HepG2 (cell line): Measurements from ENCODE around the gene TMEM141. TPM values are rescaled to one million over a fixed set of nuclear protein-coding genes. Genes with fewer than 3 reads are reported as not detected.
A peak's percentile ranks its signal among the peaks of the same experiment; 100 is the strongest.
"Not testable (repeated sequence)": the region's sequence is repeated elsewhere in the genome, so short reads cannot be mapped to it uniquely, and the experiment has no call there.

Experiments
- ATAC-seq: fragments of 200-7000 bp; cut with Tn5 transposase; 3 replicates; pipeline ENCODE4 v1.9.1; 2020; ENCODE audit warnings: mild to moderate bottlenecking, moderate library complexity
- BruUV-seq: library from RNA; stranded (reverse); fragments of 400-500 nt; replicated peaks from 2 replicates; lab custom pipeline; 2021; lab: Mats Ljungman, UMichigan
- CTCF ChIA-PET: fragments of 300-600 bp; formaldehyde crosslinking; extraction: SDS; loops from one replicate; lab custom pipeline; 2021; ENCODE audit warnings: low total read pairs, inconsistent platforms, low intra/inter-chr PET ratio; lab: Yijun Ruan, JAX
- POLR2A ChIA-PET: fragments of 350-600 bp; sonication (Branson Sonifier 250); formaldehyde crosslinking; loops from one replicate; lab custom pipeline; 2020; ENCODE audit warnings: antibody characterized with exemption, inconsistent platforms; lab: Yijun Ruan, JAX
- DNase-seq: peaks from one replicate; pipeline ENCODE4 v3.0.0-alpha.2; 2015; ENCODE audit warnings: low spot score
- FAIRE-seq: peaks from 3 replicates; lab custom pipeline; 2011; peaks lifted over from hg19 to GRCh38; lab: Jason Lieb, UNC
- H2AFZ ChIP-seq: one replicate; pipeline ENCODE4 v1.6.1; 2011; ENCODE audit warnings: low read length, inconsistent platforms
- H3K27ac ChIP-seq: fragments of 300-600 bp; 3 replicates; pipeline ENCODE4 v1.8.0; 2011; ENCODE audit warnings: mixed run types, mild to moderate bottlenecking, mixed read lengths, low read length, inconsistent platforms; ENCODE audit not compliant: insufficient read depth; ENCODE audit errors: extremely low read length
- H3K27me3 ChIP-seq, 2 experiments: fragments of 200-600 bp in 1 of 2; 2 replicates in 1 of 2; 3 replicates in 1 of 2; pipeline versions ENCODE4 v1.6.0 to v1.8.0; 2011; ENCODE audit warnings: low read length in 2 of 2, mild to moderate bottlenecking in 2 of 2, moderate library complexity in 2 of 2, inconsistent platforms in 1 of 2; ENCODE audit not compliant: insufficient read depth in 2 of 2, control insufficient read depth in 1 of 2
- H3K36me3 ChIP-seq, 2 experiments: fragments of 200-600 bp in 1 of 2; replicated peaks in 1 of 2; 2 replicates in 1 of 2; 3 replicates in 1 of 2; pipeline versions ENCODE4 v1.5.1 to v1.8.0; 2011; ENCODE audit warnings: low read length in 2 of 2, inconsistent platforms in 1 of 2; ENCODE audit not compliant: insufficient read depth in 2 of 2, control insufficient read depth in 1 of 2
- H3K4me1 ChIP-seq: 2 replicates; pipeline ENCODE4 v1.5.1; 2012; ENCODE audit warnings: low read length, inconsistent platforms; ENCODE audit not compliant: insufficient read depth
- H3K4me2 ChIP-seq: 2 replicates; pipeline ENCODE4 v1.6.0; 2011; ENCODE audit warnings: low read depth, low read length, inconsistent platforms
- H3K4me3 ChIP-seq, 3 experiments: fragments of 200-600 bp in 1 of 3; sonication (generic), shearing (Covaris generic) in 1 of 3; replicated peaks in 1 of 3; 2 replicates each; pipeline ENCODE4 v1.5.1; 2011 to 2016; ENCODE audit warnings: low read length in 3 of 3, inconsistent platforms in 2 of 3, low read depth in 2 of 3, mild to moderate bottlenecking in 2 of 3, control low read depth in 1 of 3, mixed read lengths in 1 of 3; ENCODE audit not compliant: insufficient read depth in 1 of 3
- H3K79me2 ChIP-seq: one replicate; pipeline ENCODE4 v1.6.1; 2011; ENCODE audit warnings: low read length, inconsistent platforms; ENCODE audit not compliant: insufficient read depth
- H3K9ac ChIP-seq: 2 replicates; pipeline ENCODE4 v1.6.0; 2011; ENCODE audit warnings: mild to moderate bottlenecking, low read depth, low read length, inconsistent platforms; ENCODE audit not compliant: insufficient read depth
- H3K9me3 ChIP-seq: 2 replicates; pipeline ENCODE4 v1.5.1; 2012; ENCODE audit warnings: mild to moderate bottlenecking, low read length
- H4K20me1 ChIP-seq: 2 replicates; pipeline ENCODE4 v1.6.0; 2011; ENCODE audit warnings: inconsistent platforms, mild to moderate bottlenecking, low read length, moderate library complexity; ENCODE audit not compliant: insufficient read depth
- AGO1 ChIP-seq: fragments of 200-400 bp; formaldehyde crosslinking; IDR thresholded peaks from 2 replicates; pipeline ENCODE4 v1.6.1; 2017; ENCODE audit warnings: mild to moderate bottlenecking, low read depth, low read length, moderate library complexity; ENCODE audit not compliant: poor library complexity, severe bottlenecking
- AKAP8 ChIP-seq: sonication (generic); formaldehyde crosslinking; IDR thresholded peaks from 2 replicates; pipeline ENCODE4 v1.5.1; 2020; ENCODE audit warnings: mild to moderate bottlenecking, missing genetic modification reagents
- ARNTL ChIP-seq: sonication (generic); formaldehyde crosslinking; IDR thresholded peaks from 2 replicates; pipeline ENCODE4 v1.4.0; 2020; ENCODE audit warnings: mild to moderate bottlenecking, missing genetic modification reagents
- CENPT ChIP-seq: sonication (generic); formaldehyde crosslinking; IDR thresholded peaks from 2 replicates; pipeline ENCODE4 v1.8.0; 2022; ENCODE audit warnings: low read depth, mild to moderate bottlenecking, moderate library complexity, missing genetic modification reagents
- KDM2A ChIP-seq: sonication (generic); formaldehyde crosslinking; IDR thresholded peaks from 2 replicates; pipeline ENCODE4 v1.4.0; 2020; ENCODE audit warnings: low read depth, missing genetic modification reagents, borderline replicate concordance
- NR2F6 ChIP-seq, 2 experiments: IDR thresholded peaks; 2 replicates each; pipeline ENCODE4 v1.6.1; 2016; ENCODE audit warnings: antibody characterized with exemption in 1 of 2, mild to moderate bottlenecking in 1 of 2
- TAF15 ChIP-seq: fragments of 200-400 bp; formaldehyde crosslinking; IDR thresholded peaks from one replicate; pipeline ENCODE4 v1.6.1; 2018; ENCODE audit warnings: mild to moderate bottlenecking, low read depth, low read length; ENCODE audit not compliant: poor library complexity, severe bottlenecking
- ZNF33A ChIP-seq: sonication (generic); formaldehyde crosslinking; IDR thresholded peaks from 2 replicates; pipeline ENCODE4 v1.5.1; 2020; ENCODE audit warnings: missing genetic modification reagents, mild to moderate bottlenecking, moderate library complexity, borderline replicate concordance
- ZNF768 ChIP-seq: sonication (generic); formaldehyde crosslinking; IDR thresholded peaks from 2 replicates; pipeline ENCODE4 v1.4.0; 2020; ENCODE audit warnings: missing genetic modification reagents
- ZNF816 ChIP-seq: sonication (generic); formaldehyde crosslinking; IDR thresholded peaks from 2 replicates; pipeline ENCODE4 v1.8.0; 2022; ENCODE audit warnings: missing genetic modification reagents, mild to moderate bottlenecking, borderline replicate concordance
- WGBS: methylation state at CpG from one replicate; pipeline ENCODE4 v1.1.6; 2017; ENCODE audit warnings: low lambda C conversion rate; 5-methylcytosine and 5-hydroxymethylcytosine counted together
- in situ Hi-C: cut with HindIII; loops from 2 replicates; pipeline ENCODE4 v1.10.0; 2017; ENCODE audit warnings: low pct_unique_long_range_greater_than_20kb; ENCODE audit not compliant: extremely low pct_ligation_motif_present
- intact Hi-C: fragments of 100-400 bp; cut with micrococcal nuclease; formaldehyde crosslinking; loops from one replicate; pipeline ENCODE4 v1.10.0; 2022; ENCODE audit not compliant: unreplicated experiment
- polyA plus RNA-seq, 8 experiments: library from polyadenylated mRNA; depleted of rRNA in 3 of 8; stranded (reverse) in 7 of 8; unstranded in 1 of 8; fragments of >200 nt; fragmentation: Illumina TruSeq in 4 of 8; extraction: Trizol in 4 of 8; gene quantifications; 2 replicates each; pipeline versions ENCODE4 v1.2.1 to v1.2.3, GENCODE V29; 2011 to 2016; ENCODE audit warnings: low read depth in 4 of 8, missing spikeins in 1 of 8, mixed read lengths in 1 of 8; ENCODE audit not compliant: insufficient read depth in 1 of 8
- total RNA-seq, 5 experiments: library from RNA; depleted of rRNA; stranded (reverse); fragments of >200 nt; fragmentation: Illumina TruSeq; extraction: Trizol; gene quantifications; 2 replicates each; pipeline ENCODE4 v1.2.3, GENCODE V29; 2016; ENCODE audit warnings: low read depth in 1 of 5
- TF ChIP-seq, protein P1 (sequence below): sonication (generic); formaldehyde crosslinking; IDR thresholded peaks from 2 replicates; pipeline ENCODE4 v1.8.0; 2022; ENCODE audit warnings: missing genetic modification reagents, mild to moderate bottlenecking, borderline replicate concordance
- TF ChIP-seq, protein P2 (sequence below): sonication (generic); formaldehyde crosslinking; IDR thresholded peaks from 2 replicates; pipeline ENCODE4 v1.4.0; 2020; ENCODE audit warnings: missing genetic modification reagents
- TF ChIP-seq, protein P3 (sequence below): sonication (generic); formaldehyde crosslinking; IDR thresholded peaks from 2 replicates; pipeline ENCODE4 v1.4.0; 2020; ENCODE audit warnings: missing genetic modification reagents

TMEM141 gene
- total and polyA plus RNA-seq, 2 of the 13 experiments (the other 11 are each of a cell fraction or from before 2014, with no cell fraction given), result 81.0 to 202 TPM

DNA sequence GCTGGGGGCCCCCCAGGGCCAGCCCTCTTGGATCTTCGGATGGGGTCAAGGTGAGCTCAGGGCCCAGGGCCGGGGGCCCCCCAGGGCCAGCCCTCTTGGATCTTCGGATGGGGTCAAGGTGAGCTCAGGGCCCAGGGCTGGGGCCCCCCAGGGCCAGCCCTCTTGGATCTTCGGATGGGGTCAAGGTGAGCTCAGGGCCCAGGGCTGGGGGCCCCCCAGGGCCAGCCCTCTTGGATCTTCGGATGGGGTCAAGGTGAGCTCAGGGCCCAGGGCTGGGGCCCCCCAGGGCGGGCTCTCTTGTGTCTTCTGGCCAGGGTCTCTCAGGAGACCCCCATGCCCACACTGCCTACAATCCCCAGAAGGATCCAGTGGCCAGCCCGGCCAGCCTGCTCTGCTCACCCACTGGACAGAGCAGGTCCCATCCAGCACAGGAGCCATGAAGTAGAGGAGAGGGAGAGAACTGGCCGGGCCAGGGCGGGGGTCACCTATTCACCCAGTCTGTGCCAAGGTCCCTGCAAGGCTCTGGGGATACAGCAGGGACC lies 11.9 kb downstream of the TMEM141 start:
- H3K9me3 ChIP-seq; DNase-seq; BruUV-seq; H3K27me3 ChIP-seq; POLR2A ChIA-PET; H3K4me3 ChIP-seq; H3K9ac ChIP-seq; intact Hi-C loops; H3K36me3 ChIP-seq; H4K20me1 ChIP-seq; CTCF ChIA-PET; ATAC-seq; H2AFZ ChIP-seq; in situ Hi-C loops; FAIRE-seq; H3K4me2 ChIP-seq; TF ChIP-seq NR2F6 (CRISPR knock-in tag; IDR thresholded peaks at IDR 0.05): not testable (repeated sequence)
- Histone ChIP-seq H3K79me2 (peaks cover 49% of the 10 kb centered on the region), H3K4me1 (peaks cover 61% of the 10 kb centered on the region), H3K27ac (peak overlapping the region; percentile 8)
- TF ChIP-seq CENPT (CRISPR knock-in tag), result 0 out of 2 replicates have a peak, but pooled peaks have one; percentile 10
- TF ChIP-seq NR2F6 (IDR thresholded peaks at IDR 0.05), result peak; percentile 36; the same call in 1 of the 2 replicates
- TF ChIP-seq AGO1, result peak; percentile 89
- peak; percentile 9 for TF ChIP-seq TAF15
- 100% methylated on average over 4 of the region's 9 CpGs for WGBS

DNA sequence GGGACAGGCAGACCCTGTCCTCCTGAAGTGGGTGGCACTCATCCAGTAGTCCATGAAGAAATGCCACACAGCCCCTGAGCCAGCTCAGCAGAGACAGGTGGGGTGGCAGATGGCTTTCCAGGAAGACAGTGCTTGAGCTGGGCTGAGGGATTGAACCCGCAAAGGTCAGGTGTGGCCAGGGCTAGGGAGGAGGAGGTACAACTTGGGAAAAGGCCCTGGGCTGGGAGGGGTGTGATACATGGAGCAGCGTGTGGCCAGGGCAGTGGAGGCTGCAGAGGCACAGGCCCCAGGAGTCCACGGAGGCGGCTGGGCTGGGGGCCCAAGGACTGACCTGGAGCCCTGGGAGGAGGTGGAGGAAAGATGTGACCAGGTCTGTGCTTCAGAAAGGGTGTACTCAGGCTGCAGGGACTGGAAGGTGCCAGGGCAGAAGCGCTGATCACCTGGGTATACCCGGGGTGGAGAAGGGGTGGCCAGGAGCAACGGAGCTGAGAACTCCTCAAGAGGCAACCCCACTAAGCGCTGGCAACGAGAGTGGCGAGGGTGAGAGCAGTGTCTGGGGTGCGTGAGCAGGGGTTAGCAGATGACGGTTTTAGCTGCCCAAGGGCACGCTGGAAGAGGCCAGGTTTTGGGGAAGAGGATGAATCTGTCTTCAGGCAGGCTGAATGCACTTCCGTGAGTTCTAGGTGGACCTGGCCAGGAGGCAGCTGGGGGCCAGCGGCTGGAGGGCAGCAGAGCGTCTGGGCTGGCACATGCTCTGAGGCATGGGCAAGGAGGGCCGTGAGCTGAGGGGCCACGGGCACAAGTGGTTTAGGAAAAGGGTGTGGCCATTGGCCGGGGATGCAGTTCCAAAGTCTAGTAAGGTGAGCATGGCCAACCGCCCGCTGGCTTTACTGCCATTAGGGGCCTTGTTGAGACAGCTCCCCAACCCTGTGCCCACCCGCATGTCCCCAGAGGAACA lies 12.7 kb downstream of the TMEM141 start:
- no peak for FAIRE-seq
- Histone ChIP-seq H3K27me3 (no peaks in the 10 kb centered on the region), H3K36me3 (peaks cover 0 to 2% of the 10 kb centered on the region in 2 experiments; a peak in 3 of 5 replicates), H3K9me3 (no peaks in the 10 kb centered on the region), H3K27ac (peak overlapping the region; percentile 8), H2AFZ (no peak overlapping the region), H3K4me2 (no peak overlapping the region), H3K4me1 (peaks cover 54% of the 10 kb centered on the region), H3K9ac (no peak overlapping the region), H3K79me2 (peaks cover 50% of the 10 kb centered on the region), H3K4me3 (no peak overlapping the region), H4K20me1 (no peaks in the 10 kb centered on the region; the same call in none of the 2 replicates)
- no peak for DNase-seq
- ATAC-seq, result no peak
- POLR2A ChIA-PET, result no interaction called here
- intact Hi-C loops, result no loop called here
- BruUV-seq, result no TSS peak
- 95% methylated on average over 22 of the region's 22 CpGs for WGBS
- in situ Hi-C loops, result no loop called here
- CTCF ChIA-PET, result no interaction called here
- TF ChIP-seq, protein P1, sequence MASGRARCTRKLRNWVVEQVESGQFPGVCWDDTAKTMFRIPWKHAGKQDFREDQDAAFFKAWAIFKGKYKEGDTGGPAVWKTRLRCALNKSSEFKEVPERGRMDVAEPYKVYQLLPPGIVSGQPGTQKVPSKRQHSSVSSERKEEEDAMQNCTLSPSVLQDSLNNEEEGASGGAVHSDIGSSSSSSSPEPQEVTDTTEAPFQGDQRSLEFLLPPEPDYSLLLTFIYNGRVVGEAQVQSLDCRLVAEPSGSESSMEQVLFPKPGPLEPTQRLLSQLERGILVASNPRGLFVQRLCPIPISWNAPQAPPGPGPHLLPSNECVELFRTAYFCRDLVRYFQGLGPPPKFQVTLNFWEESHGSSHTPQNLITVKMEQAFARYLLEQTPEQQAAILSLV (CRISPR knock-in tag), result no peak
- TF ChIP-seq AGO1, result peak; percentile 96
- TF ChIP-seq ARNTL (CRISPR knock-in tag), result no peak
- no peak for TF ChIP-seq ZNF768 (CRISPR knock-in tag)
- TF ChIP-seq ZNF816 (CRISPR knock-in tag), result no peak
- TF ChIP-seq, protein P2, sequence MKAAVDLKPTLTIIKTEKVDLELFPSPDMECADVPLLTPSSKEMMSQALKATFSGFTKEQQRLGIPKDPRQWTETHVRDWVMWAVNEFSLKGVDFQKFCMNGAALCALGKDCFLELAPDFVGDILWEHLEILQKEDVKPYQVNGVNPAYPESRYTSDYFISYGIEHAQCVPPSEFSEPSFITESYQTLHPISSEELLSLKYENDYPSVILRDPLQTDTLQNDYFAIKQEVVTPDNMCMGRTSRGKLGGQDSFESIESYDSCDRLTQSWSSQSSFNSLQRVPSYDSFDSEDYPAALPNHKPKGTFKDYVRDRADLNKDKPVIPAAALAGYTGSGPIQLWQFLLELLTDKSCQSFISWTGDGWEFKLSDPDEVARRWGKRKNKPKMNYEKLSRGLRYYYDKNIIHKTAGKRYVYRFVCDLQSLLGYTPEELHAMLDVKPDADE, result no peak
- 0 out of 2 replicates have a peak, but pooled peaks have one; percentile 23 for TF ChIP-seq KDM2A (CRISPR knock-in tag)
- TF ChIP-seq, protein P3, sequence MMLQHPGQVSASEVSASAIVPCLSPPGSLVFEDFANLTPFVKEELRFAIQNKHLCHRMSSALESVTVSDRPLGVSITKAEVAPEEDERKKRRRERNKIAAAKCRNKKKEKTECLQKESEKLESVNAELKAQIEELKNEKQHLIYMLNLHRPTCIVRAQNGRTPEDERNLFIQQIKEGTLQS (CRISPR knock-in tag), result no peak
- TF ChIP-seq AKAP8 (CRISPR knock-in tag), result peak; percentile 91
- TF ChIP-seq ZNF33A (CRISPR knock-in tag), result no peak
